ENCODE results near the gene ABCC10. TPM values are rescaled to one million over a fixed set of nuclear protein-coding genes. Genes with fewer than 3 reads are reported as not detected.
"Not testable (repeated sequence)": the region's sequence is repeated elsewhere in the genome, so short reads cannot be mapped to it uniquely, and the experiment has no call there.

Gene ABCC10
- total and polyA plus RNA-seq, 7 donors, result 2.4 to 25.0 (median 12.2) TPM

DNA sequence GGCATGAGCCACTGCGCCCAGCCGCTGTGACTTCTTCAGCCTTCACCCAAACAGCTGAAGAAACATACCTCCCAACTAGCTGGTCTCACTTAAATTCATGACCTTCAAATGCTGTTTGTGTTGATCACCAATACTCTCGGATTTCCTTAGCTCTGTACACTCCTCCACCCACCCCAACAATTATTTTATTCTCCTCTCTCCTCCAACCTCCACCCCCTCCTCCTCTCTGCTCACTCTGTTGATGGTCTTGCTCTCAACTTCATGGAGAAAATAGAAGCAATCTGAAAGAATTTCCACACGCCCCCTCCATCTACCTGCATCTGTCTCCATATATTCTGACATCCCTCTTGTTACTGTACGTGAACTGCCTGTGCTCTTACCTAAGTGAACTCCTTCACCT lies 34.6 kb downstream of the ABCC10 start:
- 70 to 77% methylated on average over 5 of the region's 5 CpGs for WGBS, 2 donors

DNA sequence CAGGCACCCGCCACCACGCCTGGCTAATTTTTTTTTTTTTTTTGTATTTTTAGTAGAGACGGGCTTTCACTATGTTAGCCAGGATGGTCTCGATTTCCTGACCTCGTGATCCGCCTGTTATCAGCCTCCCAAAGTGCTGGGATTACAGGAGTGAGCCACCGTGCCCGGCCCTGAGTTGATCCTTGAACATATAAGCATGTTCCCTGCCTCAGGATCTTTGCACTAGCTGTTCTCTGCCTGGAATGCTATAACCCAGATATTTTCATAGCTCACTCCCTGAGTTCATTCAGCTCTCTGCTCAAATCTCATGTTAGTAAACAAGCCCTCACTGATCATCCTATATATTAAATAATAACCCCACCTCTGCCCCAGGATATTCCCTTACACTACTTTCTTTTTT lies 37.0 kb downstream of the ABCC10 start:
- H3K27me3 ChIP-seq, result peaks cover 0 to 49% (median 19%) of the 10 kb centered on the region in 3 donors
- intact Hi-C loops (cut with DNase I), result no loop called here
- 75 to 88% methylated on average over 8 of the region's 8 CpGs for WGBS, 2 donors

More for the DNA sequence above, 34.6 kb downstream of the ABCC10 start:
- Histone ChIP-seq H3K9me3 (no peaks in the 10 kb centered on the region), H3K36me3 (no peaks in the 10 kb centered on the region), H3K27ac (no peak overlapping the region), H3K4me1 (no peaks in the 10 kb centered on the region), H3K4me3 (no peak overlapping the region), H3K27me3 (peaks cover under 1 to 66% (median 34%) of the 10 kb centered on the region in 3 donors)
- DNase-seq, result no peak
- intact Hi-C loops (cut with DNase I), result no loop called here
- no peak for TF ChIP-seq POLR2AphosphoS5 (IDR thresholded peaks at IDR 0.05)
- TF ChIP-seq, protein P1, sequence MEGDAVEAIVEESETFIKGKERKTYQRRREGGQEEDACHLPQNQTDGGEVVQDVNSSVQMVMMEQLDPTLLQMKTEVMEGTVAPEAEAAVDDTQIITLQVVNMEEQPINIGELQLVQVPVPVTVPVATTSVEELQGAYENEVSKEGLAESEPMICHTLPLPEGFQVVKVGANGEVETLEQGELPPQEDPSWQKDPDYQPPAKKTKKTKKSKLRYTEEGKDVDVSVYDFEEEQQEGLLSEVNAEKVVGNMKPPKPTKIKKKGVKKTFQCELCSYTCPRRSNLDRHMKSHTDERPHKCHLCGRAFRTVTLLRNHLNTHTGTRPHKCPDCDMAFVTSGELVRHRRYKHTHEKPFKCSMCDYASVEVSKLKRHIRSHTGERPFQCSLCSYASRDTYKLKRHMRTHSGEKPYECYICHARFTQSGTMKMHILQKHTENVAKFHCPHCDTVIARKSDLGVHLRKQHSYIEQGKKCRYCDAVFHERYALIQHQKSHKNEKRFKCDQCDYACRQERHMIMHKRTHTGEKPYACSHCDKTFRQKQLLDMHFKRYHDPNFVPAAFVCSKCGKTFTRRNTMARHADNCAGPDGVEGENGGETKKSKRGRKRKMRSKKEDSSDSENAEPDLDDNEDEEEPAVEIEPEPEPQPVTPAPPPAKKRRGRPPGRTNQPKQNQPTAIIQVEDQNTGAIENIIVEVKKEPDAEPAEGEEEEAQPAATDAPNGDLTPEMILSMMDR (IDR thresholded peaks at IDR 0.05), result no peak
- no peak for TF ChIP-seq EP300 (IDR thresholded peaks at IDR 0.05)
- TF ChIP-seq POLR2A (IDR thresholded peaks at IDR 0.05), result no peak

GRCh38 chr6:43465948-43466347 lies 38.6 kb downstream of the ABCC10 start:
- Histone ChIP-seq H3K27me3 (peaks cover 0 to 45% (median 11%) of the 10 kb centered on the region in 3 donors), H3K9me3 (no peaks in the 10 kb centered on the region), H3K27ac (no peak overlapping the region), H3K36me3 (no peaks in the 10 kb centered on the region), H3K4me3 (no peak overlapping the region), H3K4me1 (no peaks in the 10 kb centered on the region)
- intact Hi-C loops (cut with DNase I), result no loop called here
- WGBS, 2 donors, result 65% methylated on average over 2 of the region's 2 CpGs
- TF ChIP-seq POLR2A (IDR thresholded peaks at IDR 0.05) (no peak), EP300 (IDR thresholded peaks at IDR 0.05) (no peak), POLR2AphosphoS5 (IDR thresholded peaks at IDR 0.05) (no peak)
- TF ChIP-seq, protein P1 (IDR thresholded peaks at IDR 0.05), result no peak
- DNase-seq, result no peak

More for the DNA sequence above, 37.0 kb downstream of the ABCC10 start:
- H3K36me3 ChIP-seq, result no peaks in the 10 kb centered on the region
- TF ChIP-seq, protein P1 (IDR thresholded peaks at IDR 0.05), result no peak
- TF ChIP-seq EP300 (IDR thresholded peaks at IDR 0.05), result no peak
- TF ChIP-seq POLR2A (IDR thresholded peaks at IDR 0.05), result no peak
- no peak for TF ChIP-seq POLR2AphosphoS5 (IDR thresholded peaks at IDR 0.05)
- no peaks in the 10 kb centered on the region for H3K4me1 ChIP-seq
- H3K27ac ChIP-seq, result no peak overlapping the region
- H3K9me3 ChIP-seq, result no peaks in the 10 kb centered on the region
- DNase-seq, result no peak
- H3K4me3 ChIP-seq, result no peak overlapping the region

DNA sequence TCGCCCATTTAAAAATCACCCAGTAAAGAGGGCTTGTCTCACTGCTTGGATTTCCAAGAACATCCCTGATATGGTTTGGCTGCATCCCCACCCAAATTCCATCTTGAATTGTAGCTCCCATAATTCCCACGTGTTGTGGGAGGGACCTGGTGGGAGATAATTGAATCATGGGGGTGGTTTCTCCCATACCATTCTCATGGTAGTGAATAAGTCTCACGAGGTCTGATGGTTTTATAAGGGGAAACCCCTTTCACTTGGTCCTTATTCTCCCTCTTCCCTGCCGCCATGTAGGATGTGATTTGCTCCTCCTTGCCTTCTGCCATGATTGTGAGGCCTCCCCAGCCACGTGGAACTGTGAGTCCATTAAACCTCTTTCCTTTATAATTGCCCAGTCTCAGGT lies 39.9 kb downstream of the ABCC10 start:
- intact Hi-C loops (cut with DNase I); DNase-seq; H3K4me1 ChIP-seq; H3K27ac ChIP-seq; H3K36me3 ChIP-seq; H3K4me3 ChIP-seq; H3K9me3 ChIP-seq: not testable (repeated sequence)
- H3K27me3 ChIP-seq, result peaks cover 0 to 37% (median 11%) of the 10 kb centered on the region in 3 donors
- WGBS, 2 donors, result 51 to 67% methylated on average over 5 of the region's 5 CpGs

GRCh38 chr6:43467752-43468151 lies 40.4 kb downstream of the ABCC10 start:
- no peak for DNase-seq
- TF ChIP-seq EP300 (IDR thresholded peaks at IDR 0.05), result no peak
- no peak for TF ChIP-seq POLR2A (IDR thresholded peaks at IDR 0.05)
- TF ChIP-seq, protein P1 (IDR thresholded peaks at IDR 0.05), result no peak
- TF ChIP-seq POLR2AphosphoS5 (IDR thresholded peaks at IDR 0.05), result no peak
- no peaks in the 10 kb centered on the region for H3K4me1 ChIP-seq
- no peak overlapping the region for H3K27ac ChIP-seq
- no peaks in the 10 kb centered on the region for H3K36me3 ChIP-seq
- H3K4me3 ChIP-seq, result no peak overlapping the region
- intact Hi-C loops (cut with DNase I), result no loop called here
- peaks cover 0 to 32% (median 11%) of the 10 kb centered on the region in 3 donors for H3K27me3 ChIP-seq
- 82 to 86% methylated on average over 4 of the region's 4 CpGs for WGBS, 2 donors
- H3K9me3 ChIP-seq, result no peaks in the 10 kb centered on the region
